Measurements from ENCODE around the gene KCNIP1. TPM values are rescaled to one million over a fixed set of nuclear protein-coding genes. Genes with fewer than 3 reads are reported as not detected.
A peak's percentile ranks its signal among the peaks of the same experiment; 100 is the strongest.

KCNIP1 gene
- total RNA-seq, 4 donors from 2014 or later: not detected

GRCh38 chr5:170638454-170639220 is 134.8 kb downstream of the KCNIP1 start:
- no peak for DNase-seq
- TF ChIP-seq CTCF (IDR thresholded peaks at IDR 0.05) (peak; percentile 39 to 82 (median 78)), POLR2A (IDR thresholded peaks at IDR 0.05) (no peak)
- no peaks in the 10 kb centered on the region for H3K36me3 ChIP-seq
- H3K4me1 ChIP-seq: peaks cover 8 to 19% (median 9%) of the 10 kb centered on the region in 3 donors
- H3K9me3 ChIP-seq: no peaks in the 10 kb centered on the region
- peaks cover 0 to 21% (median 0%) of the 10 kb centered on the region in 4 donors for H3K27me3 ChIP-seq
- no peak overlapping the region for H3K27ac ChIP-seq
- H3K4me3 ChIP-seq: no peak overlapping the region
- WGBS, 2 donors: 41 to 46% methylated on average over 8 to 12 of the region's 15 CpGs
- intact Hi-C loops (cut with DNase I): no loop called here

GRCh38 chr5:170639221-170639925 is 135.6 kb downstream of the KCNIP1 start:
- no peak for DNase-seq
- no peak for TF ChIP-seq POLR2A (IDR thresholded peaks at IDR 0.05)
- no peak for TF ChIP-seq CTCF (IDR thresholded peaks at IDR 0.05)
- 84 to 87% methylated on average over 16 to 17 of the region's 17 CpGs for WGBS, 2 donors
- Histone ChIP-seq H3K27ac (no peak overlapping the region), H3K4me1 (peaks cover under 1 to 11% (median 2%) of the 10 kb centered on the region in 3 donors), H3K27me3 (peaks cover 0 to 29% (median 0%) of the 10 kb centered on the region in 4 donors), H3K4me3 (no peak overlapping the region), H3K36me3 (no peaks in the 10 kb centered on the region), H3K9me3 (no peaks in the 10 kb centered on the region)
- intact Hi-C loops (cut with DNase I): no loop called here

GRCh38 chr5:170640731-170641588 is 137.1 kb downstream of the KCNIP1 start:
- H3K27ac ChIP-seq: no peak overlapping the region
- H3K4me1 ChIP-seq: peaks cover 0 to 6% (median 0%) of the 10 kb centered on the region in 3 donors
- intact Hi-C loops (cut with DNase I): no loop called here
- H3K9me3 ChIP-seq: no peaks in the 10 kb centered on the region
- no peaks in the 10 kb centered on the region for H3K36me3 ChIP-seq
- H3K27me3 ChIP-seq: peaks cover 0 to 35% (median 0%) of the 10 kb centered on the region in 4 donors
- DNase-seq: no peak
- 56 to 57% methylated on average over 8 to 10 of the region's 13 CpGs for WGBS, 2 donors
- no peak overlapping the region for H3K4me3 ChIP-seq
- TF ChIP-seq CTCF (IDR thresholded peaks at IDR 0.05) (no peak), POLR2A (IDR thresholded peaks at IDR 0.05) (no peak)

GRCh38 chr5:170641589-170642031 is 137.8 kb downstream of the KCNIP1 start:
- Histone ChIP-seq H3K9me3 (no peaks in the 10 kb centered on the region), H3K27me3 (peaks cover 0 to 35% (median 0%) of the 10 kb centered on the region in 4 donors), H3K27ac (no peak overlapping the region), H3K4me1 (peaks cover 0 to 6% (median 0%) of the 10 kb centered on the region in 3 donors), H3K4me3 (no peak overlapping the region), H3K36me3 (no peaks in the 10 kb centered on the region)
- intact Hi-C loops (cut with DNase I): no loop called here
- 84 to 89% methylated on average over 5 to 11 of the region's 15 CpGs for WGBS, 2 donors
- TF ChIP-seq CTCF (IDR thresholded peaks at IDR 0.05) (no peak), POLR2A (IDR thresholded peaks at IDR 0.05) (no peak)
- no peak for DNase-seq

All from esophagus squamous epithelium (tissue), 5 donors.